GM18505 (cell line): ENCODE results near the gene TET3.
A peak's percentile ranks its signal among the peaks of the same experiment; 100 is the strongest.

Experiments used
- ATAC-seq: cut with Tn5 transposase; IDR thresholded peaks from one replicate; pipeline ENCODE4 v1.9.1; 2021; ENCODE audit not compliant: unreplicated experiment
- POLR2A ChIP-seq: IDR thresholded peaks from 4 replicates; pipeline ENCODE4 v1.6.1; 2011; ENCODE audit warnings: borderline replicate concordance; ENCODE audit not compliant: insufficient read depth, insufficient read length; ENCODE audit errors: extremely low read depth

The TET3 gene

DNA sequence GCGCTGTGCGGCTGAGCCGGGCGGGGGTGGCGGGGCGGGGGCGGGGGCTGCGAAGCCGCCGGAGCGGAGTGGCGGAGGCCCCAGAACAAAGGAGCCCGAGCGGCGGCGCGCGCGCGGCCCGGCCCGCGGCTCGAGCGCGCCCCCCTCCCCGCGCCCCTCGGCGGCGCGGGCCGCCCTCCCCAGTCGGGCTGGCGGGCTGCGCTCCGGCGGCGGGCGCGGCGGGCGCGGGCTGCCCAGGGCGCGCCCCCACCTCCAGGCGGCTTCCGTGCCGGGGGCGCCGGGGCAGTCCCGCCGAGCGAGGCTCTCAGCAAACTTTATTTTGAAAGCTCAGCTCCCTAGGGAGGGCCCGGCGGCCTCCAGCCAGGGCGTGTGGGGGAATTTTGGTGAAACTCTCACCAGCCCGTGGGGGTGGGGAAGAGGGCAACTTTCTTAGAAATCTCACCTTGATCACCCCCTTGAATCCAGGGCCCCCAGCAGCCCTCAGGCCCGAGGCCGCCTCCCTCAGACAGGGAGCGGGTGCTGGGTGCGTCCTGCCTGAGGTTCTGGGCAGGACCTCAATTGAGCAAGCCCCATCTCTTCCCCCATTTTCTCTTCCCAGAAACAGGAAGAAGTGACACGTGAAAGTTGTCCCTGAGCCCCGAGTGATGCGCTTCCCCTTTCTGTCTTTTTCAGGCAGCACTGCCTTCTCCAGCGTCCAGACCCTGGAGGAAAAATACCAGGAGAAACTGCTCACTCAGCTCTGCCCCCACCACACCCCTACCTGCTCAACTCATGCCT, 786 bp downstream of the TET3 start:
- peak; percentile 34 for ATAC-seq
- peak; percentile 21 for TF ChIP-seq POLR2A

GRCh38 chr2:73986085-73986681, 1.5 kb downstream of the TET3 start:
- no peak for ATAC-seq
- TF ChIP-seq POLR2A: no peak

DNA sequence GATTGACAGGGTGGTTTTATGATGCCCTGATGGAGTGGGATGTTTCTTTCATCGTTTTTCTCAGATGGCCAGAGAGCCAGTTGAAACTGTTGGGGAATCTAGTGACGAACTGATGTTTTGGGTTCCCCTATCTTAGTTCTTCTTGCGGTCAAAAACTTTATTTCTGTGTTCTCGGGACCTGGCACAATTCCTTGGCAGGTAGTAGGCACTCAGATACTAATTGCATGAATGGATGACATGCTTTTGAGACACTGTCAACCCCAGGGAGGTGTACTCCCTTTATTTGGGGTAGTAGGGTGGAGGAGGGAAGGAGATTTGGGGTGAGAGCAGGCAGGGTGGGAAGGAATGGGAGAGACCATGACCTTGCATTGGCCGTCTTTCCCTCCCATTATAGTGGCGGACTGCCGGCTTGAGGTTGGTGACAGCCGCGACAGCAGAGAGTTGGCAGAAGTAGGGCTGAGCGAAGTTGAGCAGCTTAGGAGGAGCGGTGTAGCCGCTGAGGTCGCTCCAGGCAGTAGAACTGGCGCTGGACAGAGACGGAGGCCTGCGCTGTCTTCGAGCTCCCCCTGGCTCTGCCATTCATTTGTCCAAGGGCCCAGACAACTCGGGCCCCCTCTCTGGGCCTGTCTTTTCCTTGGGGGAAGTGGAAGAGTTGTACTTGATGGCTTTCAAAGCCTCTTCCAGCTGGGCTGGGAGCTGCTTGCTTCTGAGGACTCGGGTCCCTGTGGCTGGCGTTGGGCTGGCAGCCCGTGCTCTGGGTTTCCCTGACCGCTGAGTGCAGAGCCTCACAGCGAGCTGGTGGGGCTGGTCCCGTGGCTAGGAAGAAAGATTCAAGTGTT, 2.6 kb downstream of the TET3 start:
- ATAC-seq: no peak
- no peak for TF ChIP-seq POLR2A

DNA sequence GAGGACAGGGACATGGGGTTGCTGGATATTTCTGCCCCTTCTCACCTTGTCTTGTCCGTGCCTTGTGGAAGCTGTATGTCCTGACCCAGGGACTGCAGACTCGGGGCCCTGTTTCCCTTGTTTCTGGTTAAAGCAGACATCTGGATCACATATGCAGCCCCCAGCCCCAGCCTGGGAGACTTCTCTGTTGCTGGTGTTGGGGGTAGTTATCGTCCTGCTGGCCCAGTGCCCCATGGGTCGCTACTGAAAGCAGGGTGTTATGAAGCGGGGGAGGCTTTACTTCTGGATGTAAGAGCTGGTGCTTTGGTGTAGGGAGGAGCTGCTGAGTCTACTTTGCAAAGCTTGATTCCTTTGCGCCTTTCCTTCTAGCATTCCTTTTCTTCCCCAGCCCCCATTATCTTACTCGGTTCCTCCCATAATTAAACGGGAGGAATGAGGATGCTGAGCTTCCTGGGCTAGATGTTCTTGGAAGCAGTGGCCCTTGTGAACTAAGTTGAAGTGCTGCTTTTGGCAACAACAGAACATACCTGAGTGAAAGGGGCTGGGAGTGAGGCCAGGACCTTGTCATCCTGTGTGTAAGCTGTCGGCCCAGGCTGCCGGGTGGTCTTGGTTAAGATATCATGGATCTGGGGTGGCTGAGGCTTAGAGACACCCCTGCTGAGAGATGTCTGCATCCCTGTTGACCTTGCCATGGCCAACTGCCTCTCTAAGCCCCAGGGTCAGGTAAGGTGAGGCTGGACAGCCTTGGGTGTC, 3.4 kb downstream of the TET3 start:
- ATAC-seq: no peak
- no peak for TF ChIP-seq POLR2A

DNA sequence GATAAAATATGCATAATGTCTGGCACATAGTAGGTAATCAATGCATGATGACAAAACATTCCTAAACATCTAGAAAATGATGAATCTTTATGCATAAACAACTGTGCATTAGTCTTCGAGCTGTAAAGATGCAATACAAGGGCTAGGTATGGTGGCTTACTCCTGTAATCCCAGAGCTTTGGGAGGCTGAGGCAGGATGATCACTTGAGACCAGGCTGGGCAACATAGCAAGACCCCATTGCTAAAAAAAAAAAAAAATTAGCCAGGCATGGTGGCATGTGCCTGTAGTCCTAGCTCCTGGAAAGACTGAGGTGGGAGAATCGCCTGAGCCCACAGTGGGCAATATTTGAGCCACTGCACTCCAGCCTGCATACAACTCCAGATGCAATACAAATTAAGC, 5.3 kb downstream of the TET3 start:
- no peak for ATAC-seq
- no peak for TF ChIP-seq POLR2A

DNA sequence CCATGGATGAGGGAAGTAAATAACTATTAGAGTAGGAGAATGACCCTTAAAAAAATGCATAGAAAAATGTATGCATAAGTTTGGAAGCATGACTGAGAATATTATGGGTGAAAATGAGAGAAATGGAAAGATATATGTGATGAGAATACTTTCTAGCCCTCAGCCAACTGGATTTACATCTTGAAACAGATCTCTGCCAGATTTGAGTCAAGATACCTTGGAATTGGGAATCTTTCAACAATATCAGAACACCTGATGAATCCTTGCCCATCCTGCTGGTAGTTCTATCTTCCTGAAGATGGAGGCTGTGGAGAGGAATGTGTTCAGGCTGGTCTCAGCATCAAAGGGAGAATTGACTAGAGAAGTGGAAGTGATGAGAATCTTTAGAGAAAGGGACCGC, 5.8 kb downstream of the TET3 start:
- TF ChIP-seq POLR2A: no peak
- ATAC-seq: no peak

DNA sequence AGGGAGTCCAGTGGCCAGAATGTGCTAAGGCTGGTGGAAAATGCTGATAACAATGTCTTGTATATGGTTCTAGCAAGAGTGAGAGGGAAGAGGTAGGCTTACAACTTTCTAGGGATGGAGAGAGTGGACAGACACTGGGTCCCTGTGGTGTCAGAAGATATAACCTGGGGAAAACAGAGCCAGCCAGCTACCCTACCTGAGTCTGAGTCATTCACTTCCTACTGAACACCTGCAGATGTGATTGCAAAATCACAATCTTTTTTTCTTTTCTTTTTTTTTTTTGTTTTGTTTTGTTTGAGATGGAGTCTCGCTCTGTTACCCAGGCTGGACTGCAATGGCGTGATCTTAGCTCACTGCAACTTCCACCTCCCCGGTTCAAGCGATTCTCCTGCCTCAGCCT, 7.3 kb downstream of the TET3 start:
- no peak for TF ChIP-seq POLR2A
- no peak for ATAC-seq

- TF ChIP-seq POLR2A: no peak
- ATAC-seq: no peak
Measured at GRCh38 chr2:73993376-73993775, 8.7 kb downstream of the TET3 start.

GRCh38 chr2:73993778-73994177, 9.1 kb downstream of the TET3 start:
- no peak for ATAC-seq
- TF ChIP-seq POLR2A: no peak

DNA sequence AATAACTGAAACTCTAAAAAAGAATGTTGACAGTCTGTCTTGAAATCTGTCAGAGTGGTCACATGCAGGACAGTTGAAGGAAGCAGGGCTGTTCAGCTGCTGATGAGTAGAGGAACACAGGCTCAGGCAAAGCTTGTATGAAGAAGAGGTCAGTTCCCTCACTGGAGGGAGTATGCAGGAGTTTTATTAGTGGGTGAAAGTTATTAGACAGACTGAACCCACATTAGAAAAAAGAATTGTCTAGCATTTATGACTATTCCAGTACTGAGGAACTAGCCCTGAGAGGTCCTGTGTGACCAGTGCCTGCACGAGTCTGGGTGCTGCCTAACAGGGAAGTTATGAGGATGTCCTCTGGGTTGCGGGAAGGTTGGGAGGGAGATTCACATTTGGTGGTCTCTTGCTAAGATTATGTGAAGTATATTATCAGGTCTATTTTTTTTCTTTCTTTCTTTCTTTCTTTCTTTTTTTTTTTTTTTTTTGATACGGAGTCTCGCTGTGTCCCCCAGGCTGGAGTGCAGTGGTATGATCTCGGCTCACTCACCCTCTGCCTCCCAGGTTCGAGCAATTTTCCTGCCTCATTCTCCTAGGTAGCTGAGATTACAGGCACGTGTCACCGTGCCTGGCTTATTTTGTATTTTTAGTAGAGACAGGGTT, 9.6 kb downstream of the TET3 start:
- no peak for ATAC-seq
- no peak for TF ChIP-seq POLR2A

DNA sequence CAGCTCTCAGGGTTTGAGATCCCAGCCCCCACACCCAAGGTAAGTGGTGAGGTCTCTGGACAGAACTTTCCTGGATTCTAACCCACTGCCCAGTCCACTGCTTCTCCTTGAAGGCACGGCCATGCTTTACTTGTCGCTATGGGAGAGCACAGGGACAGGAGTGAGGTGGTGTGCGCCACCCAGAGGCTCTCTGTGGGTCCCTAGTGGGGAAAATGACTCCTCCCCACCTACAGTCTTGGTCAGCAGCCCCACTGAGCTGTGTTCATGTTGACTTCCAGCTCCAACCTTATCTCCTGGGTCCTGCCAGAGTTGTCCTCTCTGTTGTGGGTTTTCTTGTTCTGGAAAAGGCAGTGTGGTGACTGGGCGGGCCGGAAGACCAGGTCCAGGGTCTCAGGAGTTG, 11.1 kb downstream of the TET3 start:
- ATAC-seq: no peak
- no peak for TF ChIP-seq POLR2A

- no peak for TF ChIP-seq POLR2A
- ATAC-seq: no peak
Measured at GRCh38 chr2:73997813-73998212, 13.1 kb downstream of the TET3 start.
